Measurements from ENCODE around the gene FAM13A.
A peak's percentile ranks its signal among the peaks of the same experiment; 100 is the strongest.

FAM13A gene

GRCh38 chr4:88759895-88760290, 297.1 kb downstream of the FAM13A start:
- DNase-seq (ENCODE audit: low read depth, low spot score): no peak
- no peak overlapping the region for H3K4me3 ChIP-seq (ENCODE audit: low read depth, low read length)
- TF ChIP-seq, protein P1, sequence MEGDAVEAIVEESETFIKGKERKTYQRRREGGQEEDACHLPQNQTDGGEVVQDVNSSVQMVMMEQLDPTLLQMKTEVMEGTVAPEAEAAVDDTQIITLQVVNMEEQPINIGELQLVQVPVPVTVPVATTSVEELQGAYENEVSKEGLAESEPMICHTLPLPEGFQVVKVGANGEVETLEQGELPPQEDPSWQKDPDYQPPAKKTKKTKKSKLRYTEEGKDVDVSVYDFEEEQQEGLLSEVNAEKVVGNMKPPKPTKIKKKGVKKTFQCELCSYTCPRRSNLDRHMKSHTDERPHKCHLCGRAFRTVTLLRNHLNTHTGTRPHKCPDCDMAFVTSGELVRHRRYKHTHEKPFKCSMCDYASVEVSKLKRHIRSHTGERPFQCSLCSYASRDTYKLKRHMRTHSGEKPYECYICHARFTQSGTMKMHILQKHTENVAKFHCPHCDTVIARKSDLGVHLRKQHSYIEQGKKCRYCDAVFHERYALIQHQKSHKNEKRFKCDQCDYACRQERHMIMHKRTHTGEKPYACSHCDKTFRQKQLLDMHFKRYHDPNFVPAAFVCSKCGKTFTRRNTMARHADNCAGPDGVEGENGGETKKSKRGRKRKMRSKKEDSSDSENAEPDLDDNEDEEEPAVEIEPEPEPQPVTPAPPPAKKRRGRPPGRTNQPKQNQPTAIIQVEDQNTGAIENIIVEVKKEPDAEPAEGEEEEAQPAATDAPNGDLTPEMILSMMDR (IDR thresholded peaks at IDR 0.05; ENCODE audit: low read depth, low read length): no peak
- in situ Hi-C loops (cut with HindIII; ENCODE audit: low sequenced_read_pairs): no loop called here

DNA sequence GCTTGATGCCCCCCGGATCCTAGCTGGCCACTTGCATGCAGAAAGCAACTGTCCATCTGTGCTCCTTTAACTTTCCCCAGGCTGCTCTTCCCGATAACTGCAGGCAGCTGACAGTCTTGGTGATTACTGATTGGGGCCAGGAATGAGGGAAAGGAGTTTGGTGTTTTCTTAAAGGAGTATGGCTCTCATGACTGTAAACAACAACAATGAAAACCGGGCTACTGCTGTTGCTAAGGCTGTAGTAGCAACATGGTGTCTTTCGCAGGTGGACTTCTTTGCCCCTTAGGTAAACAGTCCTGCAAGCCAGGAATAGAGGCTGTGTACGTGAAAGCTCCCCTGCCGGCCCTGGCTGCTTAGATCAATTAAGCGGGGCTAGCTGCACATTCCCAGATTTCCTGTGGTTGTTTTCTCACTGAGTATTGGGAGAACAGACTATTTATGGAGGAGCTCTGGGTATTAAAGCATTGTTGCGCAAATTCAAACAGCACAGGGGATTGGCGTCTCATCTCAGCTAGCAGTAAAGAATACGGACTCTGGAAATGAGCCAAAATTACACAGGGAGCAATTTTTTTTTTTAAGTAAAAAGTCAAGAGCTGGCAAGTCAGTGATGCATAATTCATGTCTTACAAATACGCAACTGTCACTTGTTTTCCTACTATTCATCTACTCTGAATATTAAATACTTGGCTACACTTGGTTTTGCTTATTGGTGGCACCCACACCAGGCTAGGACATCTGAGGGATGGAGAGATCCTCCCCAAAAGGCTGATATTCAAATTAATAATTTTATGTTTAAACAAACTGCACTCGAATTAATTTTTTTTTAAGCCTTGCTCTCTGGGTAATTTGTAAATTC, 297.7 kb downstream of the FAM13A start:
- H3K4me3 ChIP-seq (ENCODE audit: low read depth, low read length): no peak overlapping the region
- peak; percentile 36 for DNase-seq (ENCODE audit: low read depth, low spot score)
- in situ Hi-C loops (cut with HindIII; ENCODE audit: low sequenced_read_pairs): no loop called here
- TF ChIP-seq, protein P1 (IDR thresholded peaks at IDR 0.05; ENCODE audit: low read depth, low read length): no peak

DNA sequence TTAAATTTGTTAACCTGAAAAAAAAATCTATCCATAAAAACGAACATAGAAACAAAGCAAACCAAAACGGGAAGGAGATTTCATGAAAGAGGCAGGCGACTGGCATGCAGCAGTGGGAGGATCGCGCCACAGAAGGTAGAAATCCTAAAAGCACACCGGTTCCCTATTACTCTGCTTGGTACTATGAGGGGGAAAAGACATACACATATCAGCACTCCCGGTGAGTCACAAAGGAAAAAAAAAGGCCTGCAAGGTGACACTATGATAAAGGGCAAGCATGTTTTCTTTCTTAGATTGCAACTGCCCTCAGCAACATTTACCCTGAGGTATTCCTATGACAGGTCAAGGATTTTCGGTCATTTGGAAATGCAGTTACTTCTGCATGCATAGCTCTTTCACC, 298.7 kb downstream of the FAM13A start:
- TF ChIP-seq, protein P1 (IDR thresholded peaks at IDR 0.05; ENCODE audit: low read depth, low read length): no peak
- no peak overlapping the region for H3K4me3 ChIP-seq (ENCODE audit: low read depth, low read length)
- in situ Hi-C loops (cut with HindIII; ENCODE audit: low sequenced_read_pairs): no loop called here
- no peak for DNase-seq (ENCODE audit: low read depth, low spot score)

DNA sequence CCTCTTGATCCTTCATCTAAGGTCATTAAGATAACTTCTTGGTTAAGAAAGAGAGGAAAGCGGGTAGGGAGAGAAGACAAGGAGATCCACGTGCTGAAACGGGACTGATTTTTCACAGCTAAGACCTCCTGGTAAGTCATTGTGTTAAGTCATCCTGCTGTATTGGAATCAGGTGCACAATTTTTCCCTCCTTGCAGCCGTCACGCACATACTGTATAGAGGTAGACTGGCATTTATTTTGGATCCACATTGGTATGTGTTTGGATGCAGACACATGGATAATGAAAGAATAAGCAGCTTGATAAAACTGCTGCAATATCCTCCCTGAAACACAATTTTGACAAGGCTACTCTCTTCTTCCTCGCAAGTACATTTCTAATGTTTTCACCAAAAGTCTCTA, 299.2 kb downstream of the FAM13A start:
- DNase-seq (ENCODE audit: low read depth, low spot score): no peak
- H3K4me3 ChIP-seq (ENCODE audit: low read depth, low read length): no peak overlapping the region
- in situ Hi-C loops (cut with HindIII; ENCODE audit: low sequenced_read_pairs): no loop called here
- TF ChIP-seq, protein P1 (IDR thresholded peaks at IDR 0.05; ENCODE audit: low read depth, low read length): no peak

GRCh38 chr4:88757067-88757466, 299.9 kb downstream of the FAM13A start:
- TF ChIP-seq, protein P1 (IDR thresholded peaks at IDR 0.05; ENCODE audit: low read depth, low read length): no peak
- H3K4me3 ChIP-seq (ENCODE audit: low read depth, low read length): no peak overlapping the region
- in situ Hi-C loops (cut with HindIII; ENCODE audit: low sequenced_read_pairs): no loop called here
- DNase-seq (ENCODE audit: low read depth, low spot score): no peak

- H3K4me3 ChIP-seq (ENCODE audit: low read depth, low read length): no peak overlapping the region
- DNase-seq (ENCODE audit: low read depth, low spot score): no peak
- in situ Hi-C loops (cut with HindIII; ENCODE audit: low sequenced_read_pairs): no loop called here
Measured at GRCh38 chr4:88756149-88756548, 300.8 kb downstream of the FAM13A start.

More at GRCh38 chr4:88756149-88756548, 300.8 kb downstream of the FAM13A start:
- TF ChIP-seq, protein P1 (IDR thresholded peaks at IDR 0.05; ENCODE audit: low read depth, low read length): no peak

Data from astrocyte of the spinal cord (primary cell).